GDM1 (cell line): Measurements from ENCODE around the gene MMD2.

Experiments
- DNase-seq: peaks from one replicate; lab custom pipeline; 2025; lab: John Stamatoyannopoulos, UW

The MMD2 gene

DNA sequence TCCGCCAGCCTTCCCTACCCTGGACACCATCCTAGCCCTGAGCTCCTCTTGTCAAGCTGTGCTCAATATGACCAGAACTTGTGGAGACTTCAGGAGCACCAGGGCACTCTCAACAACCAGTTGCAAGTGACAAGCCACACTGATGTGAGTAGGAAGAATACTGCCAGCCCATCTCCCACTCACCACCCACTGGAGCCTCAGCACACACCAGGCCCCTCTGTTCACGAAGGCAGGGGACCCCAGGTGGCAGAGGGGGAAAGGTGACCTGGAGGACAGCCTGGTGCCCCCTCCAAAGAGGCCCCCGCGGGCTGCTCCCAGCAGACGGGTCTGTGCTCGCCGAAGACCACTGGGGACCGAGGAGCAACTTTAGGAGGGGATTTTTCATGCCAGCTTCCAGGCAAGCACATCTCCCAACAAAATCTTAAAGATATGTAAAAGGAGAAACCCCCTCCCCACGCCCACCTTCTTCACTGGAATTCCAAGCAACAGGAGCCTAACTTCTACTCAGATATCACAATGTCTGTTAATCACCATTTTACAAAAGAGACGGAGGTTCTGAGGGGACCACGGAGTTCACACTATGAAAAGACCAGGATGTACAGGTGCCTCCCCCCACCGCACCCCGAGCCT is 1.0 kb downstream of the MMD2 start:
- DNase-seq = no peak

DNA sequence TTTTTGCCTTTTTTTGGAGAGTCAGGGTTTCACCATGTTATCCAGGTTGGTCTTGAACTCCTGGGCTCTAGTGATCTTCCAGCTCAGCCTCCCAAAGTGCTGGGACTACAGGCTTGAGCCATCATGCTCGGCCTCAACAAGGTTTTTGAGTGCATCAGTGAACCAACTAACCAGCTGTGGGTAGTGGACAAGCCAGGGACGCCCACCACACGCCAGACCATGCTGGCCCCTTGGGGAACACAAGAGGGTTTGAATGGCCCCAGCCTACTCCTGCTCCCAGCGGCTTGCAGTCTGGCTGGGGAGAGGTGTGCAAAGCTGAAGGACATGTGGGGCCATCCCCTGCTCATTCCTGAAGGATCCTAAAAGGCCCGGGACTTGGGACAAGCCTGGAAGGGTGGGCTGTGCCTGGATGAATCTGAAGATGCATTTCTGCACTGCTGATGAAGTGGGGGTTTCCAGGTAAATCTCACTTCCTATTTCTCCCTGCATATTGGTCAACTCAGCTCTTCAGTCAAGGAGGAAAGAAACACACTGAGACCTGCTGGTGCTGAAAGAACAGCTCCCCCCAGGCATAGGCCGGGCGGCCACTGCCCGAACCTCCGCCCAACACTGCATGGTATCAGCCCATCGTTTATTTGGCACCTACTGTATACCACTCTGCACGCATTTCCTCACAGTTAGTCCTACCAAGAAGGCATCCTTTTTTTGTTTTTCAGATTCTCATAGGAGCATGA is 6.9 kb downstream of the MMD2 start:
- DNase-seq = no peak

GRCh38 chr7:4951304-4951703 is 7.7 kb downstream of the MMD2 start:
- no peak for DNase-seq

- DNase-seq = no peak
Observed at GRCh38 chr7:4948402-4948801, 10.6 kb downstream of the MMD2 start.

DNA sequence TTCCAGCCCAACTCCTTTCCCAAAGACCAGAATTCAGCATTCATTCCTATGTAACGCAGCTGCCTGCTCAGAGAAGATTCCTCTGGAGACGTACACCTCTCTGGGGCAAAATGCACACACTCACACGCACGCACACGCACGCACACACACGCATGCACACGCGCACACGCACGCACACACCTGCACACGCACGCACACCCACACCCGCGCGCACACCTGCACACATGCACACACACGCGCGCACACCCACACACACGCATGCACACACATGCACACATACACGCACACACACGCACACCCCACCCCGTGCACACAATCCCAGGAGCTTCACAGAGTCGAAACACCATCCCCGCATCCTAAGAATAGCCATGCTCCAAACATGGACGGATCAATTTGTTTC is 13.0 kb downstream of the MMD2 start:
- DNase-seq = no peak

DNA sequence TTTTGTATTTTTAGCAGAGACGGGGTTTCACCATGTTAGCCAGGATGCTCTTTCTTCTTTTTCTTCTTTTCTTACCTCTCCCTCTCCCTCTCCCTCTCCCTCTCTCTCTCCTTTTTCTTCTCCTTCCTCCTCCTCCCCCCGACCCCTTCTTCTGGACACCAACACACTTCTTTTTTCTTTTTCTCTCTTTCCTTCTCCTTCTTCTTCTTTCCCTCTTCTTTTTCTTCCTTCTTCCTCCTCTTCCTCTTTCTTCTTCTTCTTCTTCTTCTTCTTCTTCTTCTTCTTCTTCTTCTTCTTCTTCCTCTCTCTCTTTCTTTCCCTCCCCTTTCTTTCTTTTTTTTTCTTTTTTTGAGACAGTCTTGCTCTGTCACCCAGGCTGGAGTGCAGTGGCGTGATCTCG is 14.0 kb downstream of the MMD2 start:
- no peak for DNase-seq

GRCh38 chr7:4943297-4943696 is 15.7 kb downstream of the MMD2 start:
- no peak for DNase-seq

GRCh38 chr7:4939971-4940728 is 18.8 kb downstream of the MMD2 start:
- DNase-seq = no peak

GRCh38 chr7:4937411-4937810 is 21.6 kb downstream of the MMD2 start:
- no peak for DNase-seq

DNA sequence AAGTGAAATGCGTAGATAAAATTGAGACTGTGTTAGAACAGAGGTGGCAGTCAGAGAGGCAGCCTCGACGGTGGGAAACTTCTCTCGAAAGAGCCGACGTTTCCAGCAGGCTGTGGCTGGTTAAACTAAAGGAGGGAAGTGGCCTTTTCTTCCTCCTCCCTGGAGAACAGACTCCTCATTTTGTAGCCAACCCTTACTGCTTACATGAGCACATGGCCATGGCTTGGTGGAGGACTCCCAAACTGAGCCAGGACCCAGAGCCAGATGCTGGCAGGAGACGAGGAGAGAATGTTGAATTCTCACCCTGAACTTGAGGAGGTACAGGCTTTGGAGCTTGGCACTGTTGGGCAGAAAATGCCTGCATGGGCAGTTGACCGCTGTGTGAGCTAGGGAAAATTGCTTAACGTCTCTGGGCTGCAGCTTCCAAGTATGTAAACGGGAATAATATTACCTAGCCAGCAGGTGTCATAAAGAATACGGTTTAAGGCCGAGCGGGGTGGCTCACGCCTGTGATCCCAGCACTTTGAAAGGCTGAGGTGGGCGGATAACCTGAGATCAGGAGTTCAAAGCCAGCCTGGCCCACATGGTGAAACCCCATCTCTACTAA is 24.5 kb downstream of the MMD2 start:
- no peak for DNase-seq

DNA sequence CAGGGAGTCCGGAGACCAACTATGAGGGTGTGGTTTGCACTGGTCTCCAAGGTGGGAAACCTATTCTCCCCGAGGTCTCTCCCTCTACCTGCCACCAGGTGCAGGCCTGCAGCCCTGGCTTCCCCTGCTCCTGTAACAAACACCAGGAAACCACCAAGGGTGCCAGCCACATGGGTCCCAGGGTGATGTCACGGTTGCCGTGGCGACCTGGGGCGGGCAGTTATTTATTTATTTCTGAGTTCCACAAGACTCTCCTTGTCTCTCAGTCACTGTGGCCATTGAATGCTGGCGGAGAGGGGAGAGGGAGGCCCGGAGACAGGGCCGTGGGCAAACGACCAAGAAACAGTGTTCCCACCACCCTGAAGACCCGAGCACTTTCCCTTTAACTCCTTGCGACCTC is 27.0 kb downstream of the MMD2 start:
- DNase-seq = no peak

DNA sequence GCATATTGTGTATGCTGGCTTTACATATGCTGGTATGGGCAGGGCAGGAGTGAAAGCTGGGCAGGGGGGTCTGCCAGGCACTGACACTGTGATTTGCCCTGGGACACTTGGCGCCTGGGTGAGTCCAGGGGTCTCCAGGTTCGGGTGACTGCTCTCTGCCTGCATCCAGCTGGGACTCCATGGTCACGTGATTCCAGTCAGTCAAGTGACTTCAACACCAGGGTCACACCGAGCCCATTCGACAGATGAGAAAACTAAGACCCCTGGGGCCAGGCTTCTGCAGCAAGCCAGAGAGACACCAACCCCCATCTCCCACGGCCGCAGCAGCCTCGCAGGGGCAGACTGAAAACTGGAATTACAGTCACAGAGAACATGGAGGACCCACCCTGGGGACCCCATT is 30.0 kb downstream of the MMD2 start:
- DNase-seq = no peak

DNA sequence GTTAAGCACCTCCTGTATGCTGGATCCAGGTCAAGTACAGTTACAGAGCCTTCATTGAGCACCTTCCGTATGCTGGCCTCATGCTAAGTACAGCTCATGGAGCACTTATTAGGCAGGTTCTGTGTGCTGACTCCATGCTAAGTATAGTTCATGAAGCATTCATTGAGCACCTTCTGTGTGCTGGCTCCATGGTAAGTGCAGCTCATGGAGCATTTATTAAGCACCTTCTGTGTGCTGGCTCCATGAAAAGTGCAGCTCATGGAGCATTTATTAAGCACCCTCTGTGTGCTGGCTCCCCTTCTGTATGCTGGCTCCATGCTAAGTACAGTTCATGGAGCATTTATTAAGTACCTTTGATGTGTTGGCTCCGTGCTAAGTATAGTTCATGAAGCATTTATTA is 30.5 kb downstream of the MMD2 start:
- no peak for DNase-seq

DNA sequence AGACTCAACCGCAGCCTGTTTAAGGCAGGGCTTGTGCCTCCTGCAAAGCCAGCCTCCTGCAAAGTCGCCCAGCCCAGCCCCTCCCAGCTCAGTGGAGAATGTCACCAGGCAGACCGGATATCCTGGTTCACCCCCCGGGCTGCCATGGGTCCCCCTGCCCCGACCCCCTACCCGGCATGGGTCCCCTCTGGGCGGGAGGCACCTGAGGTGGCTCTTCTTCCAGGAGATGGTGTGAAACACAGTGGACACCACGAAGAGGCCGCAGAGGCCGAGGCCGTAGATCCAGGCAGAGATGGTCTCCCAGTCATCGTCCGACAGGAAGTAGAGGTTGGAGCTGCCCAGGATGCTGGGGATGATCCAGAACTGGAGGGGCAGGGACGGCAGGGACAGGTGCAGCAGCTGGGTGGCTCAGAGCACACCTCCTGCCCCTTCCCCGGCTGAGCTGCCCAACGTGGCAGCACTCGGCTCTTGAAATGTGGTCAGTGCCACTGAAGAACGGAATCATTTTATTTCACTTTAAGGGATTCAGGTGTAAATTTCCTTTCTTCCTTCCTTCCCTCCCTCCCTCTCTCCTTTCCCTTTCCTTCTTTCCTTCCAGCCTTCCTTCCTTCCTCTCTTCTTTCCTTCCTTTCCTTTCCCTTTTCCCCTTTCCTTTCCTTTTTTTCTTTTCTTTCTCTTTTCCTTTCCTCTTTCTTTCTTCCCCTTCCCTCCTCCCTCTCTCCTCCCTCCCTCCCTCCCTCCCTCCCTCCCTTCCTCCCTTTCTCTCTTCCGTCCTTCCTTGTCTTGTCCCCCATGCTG is 38.8 kb downstream of the MMD2 start:
- DNase-seq = no peak

GRCh38 chr7:4916113-4916512 is 42.9 kb downstream of the MMD2 start:
- no peak for DNase-seq

- DNase-seq = no peak
Observed at GRCh38 chr7:4911111-4911828, 47.7 kb downstream of the MMD2 start.

GRCh38 chr7:4906682-4907081 is 52.3 kb downstream of the MMD2 start:
- DNase-seq = no peak

DNA sequence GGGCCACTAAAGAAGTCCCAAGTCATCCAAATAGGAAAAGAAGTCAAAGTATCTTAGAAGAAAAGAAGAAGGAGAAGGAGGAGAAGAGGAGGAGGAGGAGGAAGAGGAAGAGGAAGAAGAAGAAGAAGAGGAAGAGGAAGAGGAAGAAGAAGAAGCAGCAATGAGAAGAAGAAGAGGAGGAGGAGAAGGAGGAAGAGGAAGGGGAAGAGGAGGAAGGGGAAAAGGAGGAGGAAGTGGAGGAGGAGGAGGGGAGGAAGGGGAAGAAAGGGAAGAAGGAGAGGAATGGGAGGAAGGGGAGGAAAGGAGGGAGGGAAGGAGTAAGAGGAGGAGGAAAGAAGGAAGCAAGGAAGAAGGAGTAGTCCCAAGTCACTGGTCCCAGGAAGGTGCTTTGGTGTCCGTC is 53.8 kb downstream of the MMD2 start:
- DNase-seq = no peak

DNA sequence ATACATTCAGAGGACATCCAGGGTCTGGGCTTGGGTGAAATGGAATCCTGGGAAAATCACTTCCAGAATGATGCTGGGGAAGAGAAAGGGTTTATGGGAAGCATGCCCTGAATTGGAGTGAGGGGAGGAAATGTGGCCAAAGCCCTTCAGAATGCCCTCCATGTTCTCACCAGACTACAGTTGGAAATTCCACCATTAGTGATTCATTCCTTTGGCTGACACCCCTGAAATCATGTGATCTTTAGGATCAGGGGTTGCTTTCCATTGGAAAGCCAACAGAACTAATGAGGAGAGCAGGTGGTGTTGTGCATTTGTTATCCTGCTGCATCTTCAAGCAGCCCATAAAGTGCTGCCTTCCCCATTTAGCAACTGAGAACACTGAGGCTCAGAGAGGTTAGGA is 54.6 kb downstream of the MMD2 start:
- DNase-seq = no peak

DNA sequence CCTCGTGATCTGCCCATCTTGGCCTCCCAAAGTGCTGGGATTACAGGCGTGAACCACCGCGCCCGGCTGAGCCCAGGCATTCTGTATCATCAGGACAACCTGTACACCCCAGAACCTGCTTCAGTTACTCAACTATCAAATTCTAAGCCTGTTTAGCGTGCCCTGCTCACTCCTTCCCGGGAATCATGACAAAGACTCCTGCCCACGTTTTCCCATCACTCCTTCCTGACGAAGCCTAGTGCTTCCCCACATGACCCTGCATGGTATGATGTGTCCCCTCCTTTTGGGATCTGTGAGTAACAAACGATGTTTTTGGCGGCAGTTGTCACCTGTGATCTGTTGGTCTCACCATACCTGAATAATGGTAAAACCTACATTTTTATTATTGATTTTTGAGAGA is 63.2 kb downstream of the MMD2 start:
- DNase-seq = no peak

DNA sequence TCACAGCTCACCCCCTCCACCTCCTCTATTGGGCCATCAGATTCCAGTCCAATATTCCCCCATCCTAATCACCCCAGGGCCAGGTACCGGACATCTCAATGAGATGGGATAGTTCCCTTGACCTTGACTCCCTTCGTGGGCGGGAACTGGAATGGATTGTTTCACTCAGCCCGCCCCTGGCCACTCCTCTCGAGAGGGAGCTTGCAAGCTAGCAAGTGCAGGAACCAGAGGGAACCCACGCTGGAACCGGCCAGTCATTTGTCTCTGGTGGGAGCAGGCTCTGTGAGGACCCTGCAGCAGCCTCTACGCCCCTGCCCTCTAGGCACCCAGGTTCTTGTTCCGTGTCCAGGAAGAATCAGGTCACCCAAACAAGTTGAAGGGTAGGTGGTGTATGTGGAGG is 64.5 kb downstream of the MMD2 start:
- no peak for DNase-seq
